G401 (cell line): ENCODE results near the gene POMT2. TPM values are rescaled to one million over a fixed set of nuclear protein-coding genes. Genes with fewer than 3 reads are reported as not detected.
A peak's percentile ranks its signal among the peaks of the same experiment; 100 is the strongest.

Source experiments
- DNase-seq: peaks from one replicate; pipeline ENCODE4 v3.0.0-alpha.2; 2015; ENCODE audit warnings: low spot score
- in situ Hi-C: cut with HindIII; loops from 2 replicates; pipeline ENCODE4 v1.10.0; 2016; ENCODE audit warnings: low sequenced_read_pairs, mixed read lengths
- total RNA-seq: library from RNA; depleted of rRNA; stranded (reverse); fragments of >200 nt; shearing (Covaris generic); gene quantifications from 2 replicates; pipeline ENCODE4 v1.2.3, GENCODE V29; 2014

POMT2 gene
- total RNA-seq, 1 experiment from 2014 or later = 27.5 TPM

DNA sequence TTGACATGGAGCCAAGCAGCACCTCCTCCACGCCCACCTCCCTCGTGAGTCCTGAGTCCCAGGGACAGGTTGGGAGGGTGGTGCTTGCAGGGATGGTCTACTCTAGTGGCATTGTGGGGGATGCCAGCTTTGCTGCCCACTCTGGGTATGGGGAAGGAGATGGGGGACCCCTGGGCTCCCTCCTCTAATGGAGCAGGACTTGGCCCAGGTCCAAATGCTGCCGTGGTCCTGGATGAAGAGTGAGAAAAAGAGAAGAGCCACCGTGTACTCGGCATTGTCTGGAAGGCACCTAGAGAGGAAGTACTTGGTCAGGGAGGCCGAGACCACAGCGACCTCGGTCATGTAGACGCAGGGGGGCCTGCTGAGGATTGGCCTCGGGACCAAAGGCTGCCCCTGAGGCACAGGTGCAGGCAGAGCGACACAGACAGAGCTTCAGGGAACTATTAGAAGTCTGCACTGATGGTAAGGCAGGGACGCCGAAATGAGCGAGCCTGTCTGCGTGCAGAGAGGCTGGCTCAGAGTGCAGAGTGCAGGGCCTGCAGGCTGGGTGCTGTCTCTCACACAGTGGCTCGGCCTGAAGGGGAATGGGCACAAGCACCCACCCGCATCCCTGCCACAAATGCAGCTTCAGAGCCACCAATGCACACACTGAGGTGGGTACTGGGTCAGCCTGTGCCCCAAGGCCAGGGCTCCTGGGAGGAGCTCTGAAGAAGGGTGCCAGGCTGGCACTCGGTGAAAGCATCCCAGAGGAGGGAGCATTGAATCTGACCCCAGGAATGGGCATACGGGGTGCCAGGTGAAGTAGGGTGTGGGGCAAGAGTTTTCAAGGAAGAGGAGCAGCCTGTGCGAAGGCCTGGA, 67.1 kb downstream of the POMT2 start:
- DNase-seq = no peak
- in situ Hi-C loops = no loop called here

- in situ Hi-C loops = no loop called here
Observed at GRCh38 chr14:77251870-77252269, 68.8 kb downstream of the POMT2 start.

DNA sequence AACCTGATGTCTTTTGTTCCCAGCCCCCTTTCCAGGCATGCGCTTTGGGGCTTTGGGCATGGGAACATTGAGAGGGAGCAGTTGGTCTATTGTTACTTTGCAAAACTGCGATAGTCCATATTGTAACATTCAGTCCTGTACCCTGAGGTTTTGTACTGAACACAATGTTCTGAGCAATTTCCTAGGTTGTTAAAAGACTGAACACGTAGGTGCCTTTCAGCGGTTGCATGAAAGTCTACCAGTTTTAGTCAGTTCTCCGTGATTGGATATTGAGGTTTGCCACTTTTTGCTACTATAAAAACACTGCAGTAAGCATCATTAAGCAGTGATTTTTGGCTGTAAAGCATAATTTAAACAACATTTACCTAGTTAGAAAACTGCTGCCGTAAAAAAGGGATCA, 69.8 kb downstream of the POMT2 start:
- in situ Hi-C loops = no loop called here
- no peak for DNase-seq

More at GRCh38 chr14:77251870-77252269, 68.8 kb downstream of the POMT2 start:
- no peak for DNase-seq

GRCh38 chr14:77249286-77249685, 71.4 kb downstream of the POMT2 start:
- in situ Hi-C loops = no loop called here
- no peak for DNase-seq

DNA sequence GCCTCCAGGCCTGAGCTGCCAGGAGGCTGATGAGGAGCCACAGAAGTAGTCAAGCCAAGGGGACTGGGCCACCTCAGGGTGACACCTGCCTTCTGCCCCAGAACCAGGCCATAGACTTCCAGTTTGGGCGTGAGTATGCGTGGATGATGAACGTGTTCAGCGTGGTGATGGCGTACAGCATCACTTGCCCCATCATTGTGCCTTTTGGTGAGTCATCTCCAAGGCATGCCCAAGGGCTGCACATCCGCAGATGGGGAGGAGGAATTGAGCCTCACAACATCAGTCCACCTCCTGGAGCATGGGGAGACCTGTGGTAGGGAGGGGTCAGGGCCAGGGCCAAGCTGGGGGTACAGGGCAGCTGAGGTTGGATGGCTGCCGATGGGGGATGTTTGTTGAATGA, 72.0 kb downstream of the POMT2 start:
- no peak for DNase-seq
- in situ Hi-C loops = no loop called here

GRCh38 chr14:77246784-77247183, 73.9 kb downstream of the POMT2 start:
- in situ Hi-C loops = no loop called here

GRCh38 chr14:77245820-77246219, 74.9 kb downstream of the POMT2 start:
- no peak for DNase-seq
- in situ Hi-C loops = no loop called here

More at GRCh38 chr14:77246784-77247183, 73.9 kb downstream of the POMT2 start:
- DNase-seq = no peak

DNA sequence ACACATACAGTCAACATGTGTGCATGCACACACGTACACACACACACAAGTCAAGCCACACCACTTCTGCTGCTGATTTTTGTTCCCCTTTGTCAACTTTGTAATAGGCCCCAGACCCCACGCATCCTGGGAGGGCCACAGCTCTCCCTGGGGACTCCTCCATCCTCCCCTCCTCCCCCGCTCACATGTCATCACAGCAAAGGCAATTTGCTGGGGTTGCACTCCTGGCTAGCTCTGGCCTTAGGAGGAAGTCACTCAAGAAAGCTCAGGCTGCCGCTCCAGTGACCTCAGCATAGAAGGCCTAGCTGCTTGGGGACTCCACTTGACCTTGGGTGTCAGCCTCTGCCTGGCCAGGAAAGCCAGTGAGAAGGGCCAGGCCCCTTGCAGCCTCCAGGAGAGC, 76.8 kb downstream of the POMT2 start:
- in situ Hi-C loops = no loop called here
- no peak for DNase-seq

DNA sequence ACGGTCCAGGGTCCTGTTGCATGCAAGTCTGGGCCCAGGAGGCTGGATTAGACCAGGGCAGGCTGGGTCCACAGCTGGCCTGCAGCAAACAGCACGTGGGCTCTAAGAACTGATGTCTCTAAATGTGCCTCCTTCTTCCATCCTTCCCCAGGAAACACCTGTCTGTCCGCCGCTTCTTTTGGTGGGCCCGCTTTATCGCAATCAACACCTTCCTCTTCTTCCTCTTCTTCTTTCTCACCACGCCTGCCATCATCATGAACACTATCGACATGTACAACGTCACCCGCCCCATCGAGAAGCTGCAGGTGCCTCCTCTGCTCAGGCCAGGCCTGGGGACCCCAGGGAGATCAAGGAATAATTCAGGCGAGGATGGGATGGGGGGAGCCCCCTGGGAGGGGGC, 77.9 kb downstream of the POMT2 start:
- in situ Hi-C loops = no loop called here
- DNase-seq = no peak

DNA sequence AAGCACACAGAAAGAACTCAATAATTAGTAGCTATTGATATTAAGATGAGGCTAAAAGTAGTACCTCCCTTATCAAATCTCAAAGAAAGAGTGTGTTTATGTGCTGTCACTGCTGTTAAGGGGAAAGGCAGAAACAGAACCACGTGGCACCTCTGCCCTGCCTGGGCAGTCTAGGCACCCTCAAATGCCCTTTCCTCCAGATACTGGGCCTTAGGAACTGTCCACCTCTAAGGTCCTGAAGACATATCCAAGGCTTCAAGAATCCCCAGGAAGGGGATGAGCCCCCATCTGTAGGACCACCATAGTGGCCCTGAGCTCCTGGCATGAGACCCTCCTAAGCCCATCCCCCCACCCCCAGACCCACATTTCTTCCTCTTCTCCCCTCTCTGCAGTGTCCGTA, 78.7 kb downstream of the POMT2 start:
- DNase-seq = no peak
- in situ Hi-C loops = no loop called here

DNA sequence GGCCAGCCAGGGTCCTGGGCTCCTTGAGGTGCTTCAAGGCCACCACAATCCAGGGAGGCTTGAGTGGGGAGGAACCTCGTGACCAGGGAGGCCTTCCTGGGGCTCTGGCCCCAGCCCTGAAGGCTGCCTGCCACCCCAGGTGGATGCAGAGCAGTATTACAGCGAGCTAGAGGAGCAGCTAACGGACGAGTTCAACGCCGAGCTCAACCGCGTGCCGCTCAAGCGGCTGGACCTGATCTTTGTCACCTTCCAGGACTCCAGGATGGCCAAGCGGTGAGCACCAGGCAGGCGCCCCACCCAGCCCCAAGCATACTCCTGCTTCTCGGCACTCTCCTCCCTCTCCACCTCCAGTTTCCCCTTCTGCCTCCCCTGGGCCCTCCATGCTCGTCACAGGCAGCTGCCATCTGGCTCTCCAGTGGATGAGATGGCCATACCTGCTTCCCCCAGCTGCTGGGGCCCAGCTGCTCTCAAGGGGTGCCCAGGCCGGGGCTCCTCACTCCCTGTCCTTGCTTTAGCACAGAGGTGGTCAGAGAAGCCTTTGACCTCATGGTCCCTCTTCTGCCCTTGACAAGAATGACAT, 80.3 kb downstream of the POMT2 start:
- DNase-seq = no peak
- in situ Hi-C loops = no loop called here

DNA sequence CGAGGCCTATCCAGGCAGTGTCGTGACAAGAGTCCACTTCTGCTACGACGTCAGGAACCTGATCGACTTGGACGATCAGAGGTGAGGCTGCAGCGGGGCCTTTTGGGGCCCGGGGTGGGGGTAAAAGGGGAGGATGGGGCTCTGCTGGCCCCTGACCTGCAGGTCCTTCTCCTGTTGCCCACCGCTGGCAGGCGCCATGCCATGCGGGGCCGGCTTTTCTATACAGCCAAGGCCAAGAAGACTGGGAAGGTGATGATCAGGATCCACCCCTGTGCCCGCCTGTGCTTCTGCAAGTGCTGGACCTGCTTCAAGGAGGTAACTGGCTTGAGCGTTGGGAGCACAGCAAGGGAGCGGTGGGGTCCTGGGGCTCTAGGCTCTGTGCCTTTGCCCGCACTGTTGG, 81.3 kb downstream of the POMT2 start:
- no peak for DNase-seq
- in situ Hi-C loops = no loop called here

- in situ Hi-C loops = no loop called here
Observed at GRCh38 chr14:77238996-77239395, 81.7 kb downstream of the POMT2 start.

DNA sequence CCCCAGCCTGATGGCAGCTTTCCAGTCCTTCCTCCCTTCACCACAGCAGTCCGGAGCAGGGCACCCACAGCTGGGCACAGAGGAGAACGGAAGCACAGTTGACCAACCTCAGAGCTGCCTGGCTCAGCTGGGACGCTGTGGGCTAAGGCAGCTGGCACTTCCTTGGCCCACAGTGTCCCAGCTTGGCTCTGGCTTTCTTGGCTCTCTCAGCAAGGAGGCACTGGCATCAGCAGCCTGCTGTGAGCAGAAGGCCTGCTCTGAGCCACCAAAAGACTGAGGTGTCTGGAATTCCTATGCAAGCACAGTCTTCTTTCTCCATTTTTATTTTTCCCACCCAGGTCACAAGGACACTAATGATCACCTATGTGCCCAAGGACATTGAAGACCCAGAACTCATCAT, 82.3 kb downstream of the POMT2 start:
- in situ Hi-C loops = no loop called here
- DNase-seq = peak; percentile 71

More at GRCh38 chr14:77238996-77239395, 81.7 kb downstream of the POMT2 start:
- no peak for DNase-seq

- in situ Hi-C loops = no loop called here
- no peak for DNase-seq
Observed at GRCh38 chr14:77236814-77237213, 83.9 kb downstream of the POMT2 start.

DNA sequence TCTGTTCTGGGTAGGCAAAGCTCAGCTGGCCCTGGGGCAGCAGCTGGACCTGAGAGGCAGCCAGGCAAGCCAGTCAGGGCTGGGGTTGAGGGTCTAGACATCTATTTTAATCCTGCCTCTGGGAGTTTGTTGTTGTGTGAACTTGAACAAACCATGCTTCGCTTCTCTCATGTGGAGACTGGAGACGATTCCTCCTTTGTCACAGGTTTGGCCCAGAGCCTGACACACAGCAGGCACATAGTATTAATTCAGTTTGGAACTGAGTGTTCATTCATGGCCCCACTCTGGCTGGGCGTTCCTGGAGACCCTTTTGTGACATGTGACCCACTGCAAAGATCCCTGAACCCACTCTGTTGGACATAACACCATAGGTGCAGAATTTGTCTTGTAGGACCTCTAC, 89.0 kb downstream of the POMT2 start:
- no peak for DNase-seq
- in situ Hi-C loops = no loop called here

DNA sequence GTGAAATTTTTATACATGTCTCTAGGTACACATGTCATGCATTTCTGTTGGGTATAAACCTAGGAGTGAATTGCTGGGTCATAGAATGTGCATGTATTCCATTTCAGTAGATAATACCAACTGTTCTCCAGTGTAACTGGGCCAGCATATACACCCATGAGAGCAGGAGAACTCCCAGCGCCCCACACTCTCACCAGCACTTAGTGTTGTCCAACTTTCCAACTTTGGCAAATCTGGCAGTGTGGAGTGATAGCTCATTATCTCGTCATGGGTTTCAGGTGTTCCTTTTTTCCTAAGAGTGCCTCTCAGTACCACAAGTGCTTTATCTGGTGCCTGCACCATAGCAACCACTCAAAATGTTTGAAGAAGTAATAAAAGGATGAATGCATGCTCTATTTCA, 89.8 kb downstream of the POMT2 start:
- in situ Hi-C loops = no loop called here
- DNase-seq = no peak

DNA sequence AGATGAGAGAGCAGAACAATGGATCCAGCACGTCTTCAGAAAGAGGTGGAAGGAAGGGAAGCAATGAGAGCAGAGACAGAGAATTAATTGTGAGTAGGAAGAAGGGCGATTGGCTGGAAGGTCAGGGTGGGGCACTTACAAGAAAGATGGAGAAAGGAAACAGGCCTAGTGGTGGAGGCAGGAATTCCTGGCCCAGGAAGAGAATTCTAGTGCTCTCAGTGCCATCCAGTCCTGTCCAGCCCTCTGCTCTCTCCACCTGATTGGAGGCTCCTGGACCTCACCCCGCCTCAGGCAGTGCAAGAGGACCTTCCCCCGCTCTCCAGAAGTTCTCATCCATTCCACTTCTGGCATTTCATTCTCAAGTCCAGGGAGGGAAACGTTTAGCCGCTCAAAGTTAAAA, 92.6 kb downstream of the POMT2 start:
- in situ Hi-C loops = no loop called here
- DNase-seq = no peak

DNA sequence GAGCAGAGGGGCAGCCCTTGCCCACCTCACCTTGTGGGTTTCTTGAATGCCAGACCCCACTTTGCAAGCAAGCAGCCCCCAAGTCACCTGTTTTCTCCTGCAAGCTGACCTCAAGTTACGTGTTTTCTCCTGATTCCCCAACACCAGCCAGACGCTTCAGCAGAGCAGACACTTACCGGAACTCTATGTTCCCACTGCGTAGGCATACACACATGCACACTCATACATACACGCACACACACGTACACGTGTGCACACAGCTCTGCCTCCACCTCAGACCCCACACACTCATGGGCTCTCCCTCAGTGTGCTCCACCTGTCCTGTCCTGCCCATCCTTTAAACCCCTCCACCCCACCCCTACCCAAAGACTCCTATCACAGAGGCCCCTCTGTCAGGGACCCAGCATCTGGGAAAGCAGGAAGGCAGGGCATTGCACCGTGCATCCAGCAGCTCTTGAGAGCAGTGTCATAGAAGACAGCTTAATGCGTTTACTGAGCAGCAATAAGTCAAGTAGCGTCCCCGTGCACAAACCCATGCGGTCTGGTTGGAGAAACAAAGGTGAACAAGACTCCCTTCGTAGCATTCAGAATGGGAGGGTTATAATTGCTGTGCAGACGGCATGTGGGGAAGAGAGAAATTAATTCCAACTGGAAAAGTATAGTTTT, 94.7 kb downstream of the POMT2 start:
- in situ Hi-C loops = no loop called here
- no peak for DNase-seq

DNA sequence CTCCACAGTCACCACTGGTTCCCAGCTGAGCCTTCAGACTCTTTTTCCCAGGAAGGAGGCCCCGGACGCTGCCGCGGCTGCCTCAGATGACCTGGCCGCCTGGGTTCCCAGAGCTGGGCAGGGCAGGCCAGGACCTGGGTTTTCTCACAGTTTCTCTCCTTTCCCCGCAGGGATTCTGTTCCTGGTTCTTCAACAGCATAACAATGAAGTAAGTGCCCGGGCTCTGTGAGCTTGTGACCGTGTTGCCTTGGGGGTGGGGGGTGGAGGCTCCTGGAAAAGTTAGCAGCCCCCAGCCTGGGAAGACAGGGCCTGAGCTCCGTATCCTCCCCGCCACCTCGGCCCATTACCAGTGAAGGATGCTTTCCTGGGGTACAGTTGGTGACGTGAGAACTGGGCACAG, 95.4 kb downstream of the POMT2 start:
- in situ Hi-C loops = no loop called here

More for the DNA sequence above, 95.4 kb downstream of the POMT2 start:
- no peak for DNase-seq
